HepG2 (cell line): Measurements from ENCODE around the gene PLEKHG2. TPM values are rescaled to one million over a fixed set of nuclear protein-coding genes. Genes with fewer than 3 reads are reported as not detected.
A peak's percentile ranks its signal among the peaks of the same experiment; 100 is the strongest.

Source experiments
- ATRX ChIP-seq: sonication (generic); formaldehyde crosslinking; IDR thresholded peaks from 2 replicates; pipeline ENCODE4 v1.4.0; 2020; ENCODE audit warnings: missing genetic modification reagents, borderline replicate concordance
- BRCA1 ChIP-seq: sonication (generic); formaldehyde crosslinking; IDR thresholded peaks from 2 replicates; pipeline ENCODE4 v1.4.0; 2020; ENCODE audit warnings: missing genetic modification reagents
- ELF3 ChIP-seq: IDR thresholded peaks from 2 replicates; pipeline ENCODE4 v1.6.1; 2016; ENCODE audit warnings: missing genetic modification reagents, missing compliant biosample characterization
- ESRRA ChIP-seq: sonication (generic); formaldehyde crosslinking; IDR thresholded peaks from 2 replicates; pipeline ENCODE4 v1.5.1; 2020; ENCODE audit warnings: mild to moderate bottlenecking, low read depth, missing genetic modification reagents
- HDAC6 ChIP-seq: fragments of 200-600 bp; sonication (generic); IDR thresholded peaks from 2 replicates; pipeline ENCODE4 v1.7.0; 2017; ENCODE audit warnings: mild to moderate bottlenecking, antibody characterized with exemption, low read length, low read depth
- MEIS2 ChIP-seq: sonication (generic); formaldehyde crosslinking; IDR thresholded peaks from 2 replicates; pipeline ENCODE4 v1.9.0; 2021; ENCODE audit warnings: mild to moderate bottlenecking, missing genetic modification reagents
- RERE ChIP-seq: IDR thresholded peaks from 2 replicates; pipeline ENCODE4 v1.6.1; 2016; ENCODE audit warnings: low read depth, missing genetic modification reagents, missing compliant biosample characterization
- THAP11 ChIP-seq: IDR thresholded peaks from 2 replicates; pipeline ENCODE4 v1.6.1; 2016; ENCODE audit warnings: missing biosample characterization, missing genetic modification reagents
- U2AF1 ChIP-seq: fragments of 200-400 bp; formaldehyde crosslinking; optimal IDR thresholded peaks from 2 replicates; pipeline ENCODE3; 2017; ENCODE audit warnings: mild to moderate bottlenecking, low read depth, low read length
- ZBTB7B ChIP-seq: sonication (generic); formaldehyde crosslinking; IDR thresholded peaks from 2 replicates; pipeline ENCODE4 v1.4.0; 2020; ENCODE audit warnings: missing genetic modification reagents
- ZNF605 ChIP-seq: sonication (generic); formaldehyde crosslinking; IDR thresholded peaks from 2 replicates; pipeline ENCODE4 v1.8.0; 2022; ENCODE audit warnings: mild to moderate bottlenecking, missing genetic modification reagents
- ZNF646 ChIP-seq: sonication (generic); formaldehyde crosslinking; IDR thresholded peaks from 2 replicates; pipeline ENCODE4 v1.9.0; 2021; ENCODE audit warnings: mild to moderate bottlenecking, missing genetic modification reagents
- polyA plus RNA-seq, 8 experiments: library from polyadenylated mRNA; depleted of rRNA in 3 of 8; stranded (reverse) in 7 of 8; unstranded in 1 of 8; fragments of >200 nt; fragmentation: Illumina TruSeq in 4 of 8; extraction: Trizol in 4 of 8; gene quantifications; 2 replicates each; pipeline versions ENCODE4 v1.2.1 to v1.2.3, GENCODE V29; 2011 to 2016; ENCODE audit warnings: low read depth in 4 of 8, missing spikeins in 1 of 8, mixed read lengths in 1 of 8; ENCODE audit not compliant: insufficient read depth in 1 of 8
- total RNA-seq, 5 experiments: library from RNA; depleted of rRNA; stranded (reverse); fragments of >200 nt; fragmentation: Illumina TruSeq; extraction: Trizol; gene quantifications; 2 replicates each; pipeline ENCODE4 v1.2.3, GENCODE V29; 2016; ENCODE audit warnings: low read depth in 1 of 5
- TF ChIP-seq, protein P1 (sequence below): fragments of 450-650 bp; IDR thresholded peaks from 2 replicates; pipeline ENCODE4 v1.6.1; 2016
- TF ChIP-seq, protein P2 (sequence below): sonication (generic); formaldehyde crosslinking; IDR thresholded peaks from 2 replicates; pipeline ENCODE4 v1.8.0; 2022; ENCODE audit warnings: mild to moderate bottlenecking, missing genetic modification reagents, moderate library complexity

Gene PLEKHG2
- total and polyA plus RNA-seq, 2 of the 13 experiments (the other 11 are each of a cell fraction or from before 2014, with no cell fraction given): 3.6 to 6.8 TPM

DNA sequence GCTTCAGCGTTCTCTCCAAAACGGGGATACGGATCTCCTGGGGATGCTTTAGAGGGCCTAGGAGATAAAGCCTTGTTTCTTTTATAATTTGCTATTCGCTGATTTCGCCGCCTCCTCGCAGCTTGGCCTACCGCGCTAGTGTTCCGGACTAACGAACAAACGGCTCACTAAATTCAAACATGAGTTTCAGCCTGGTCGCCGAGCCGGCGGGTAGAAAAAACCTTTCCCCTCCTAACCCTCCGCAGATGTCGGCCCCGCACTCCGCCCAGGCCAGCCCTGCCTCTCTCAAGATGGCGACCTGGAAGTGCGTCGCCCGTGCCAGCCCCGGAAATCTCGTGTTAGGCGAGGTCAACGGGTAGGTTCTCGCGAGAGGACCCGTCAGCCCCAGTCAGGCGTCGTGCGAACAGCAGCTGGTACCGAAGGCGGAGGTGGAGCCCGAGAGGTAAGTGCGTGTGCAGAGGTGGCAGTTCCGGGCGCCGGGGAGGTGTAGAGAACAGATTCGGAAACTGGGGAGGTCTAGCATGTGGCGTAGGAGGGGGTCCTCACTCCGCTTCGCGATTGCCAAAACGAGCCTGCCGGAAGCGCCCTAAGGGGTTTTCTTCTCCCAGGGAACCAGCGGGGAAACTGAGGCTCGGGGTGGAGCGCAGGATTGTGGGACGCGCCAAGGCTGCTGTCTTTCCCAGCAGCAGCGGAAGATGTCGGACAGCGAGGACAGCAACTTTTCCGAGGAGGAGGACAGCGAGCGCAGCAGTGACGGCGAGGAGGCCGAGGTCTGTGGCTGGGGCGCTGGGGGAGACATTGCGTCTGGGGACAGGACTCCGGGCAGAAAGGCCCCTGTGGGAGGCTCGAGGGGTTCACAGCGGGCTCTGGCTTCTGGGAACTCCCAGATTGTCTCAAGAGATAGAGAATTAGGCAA lies 33.0 kb downstream of the PLEKHG2 start, which contains the start of gene SUPT5H (continued):
- TF ChIP-seq HDAC6 (no peak), ESRRA (peak; percentile 48; the same call in 1 of the 2 replicates), RERE (no peak), ZNF605 (no peak; the same call in 1 of the 2 replicates), ZBTB7B (CRISPR knock-in tag) (peak; percentile 33; the same call in 1 of the 2 replicates), MEIS2 (peak; percentile 34), U2AF1 (no peak), THAP11 (CRISPR knock-in tag) (peak; percentile 95), ZNF646 (CRISPR knock-in tag) (no peak), BRCA1 (CRISPR knock-in tag) (no peak; the same call in 1 of the 2 replicates), ELF3 (peak; percentile 81), ATRX (CRISPR knock-in tag) (no peak)
- TF ChIP-seq, protein P1, sequence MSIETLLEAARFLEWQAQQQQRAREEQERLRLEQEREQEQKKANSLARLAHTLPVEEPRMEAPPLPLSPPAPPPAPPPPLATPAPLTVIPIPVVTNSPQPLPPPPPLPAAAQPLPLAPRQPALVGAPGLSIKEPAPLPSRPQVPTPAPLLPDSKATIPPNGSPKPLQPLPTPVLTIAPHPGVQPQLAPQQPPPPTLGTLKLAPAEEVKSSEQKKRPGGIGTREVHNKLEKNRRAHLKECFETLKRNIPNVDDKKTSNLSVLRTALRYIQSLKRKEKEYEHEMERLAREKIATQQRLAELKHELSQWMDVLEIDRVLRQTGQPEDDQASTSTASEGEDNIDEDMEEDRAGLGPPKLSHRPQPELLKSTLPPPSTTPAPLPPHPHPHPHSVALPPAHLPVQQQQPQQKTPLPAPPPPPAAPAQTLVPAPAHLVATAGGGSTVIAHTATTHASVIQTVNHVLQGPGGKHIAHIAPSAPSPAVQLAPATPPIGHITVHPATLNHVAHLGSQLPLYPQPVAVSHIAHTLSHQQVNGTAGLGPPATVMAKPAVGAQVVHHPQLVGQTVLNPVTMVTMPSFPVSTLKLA: peak; percentile 62
- TF ChIP-seq, protein P2, sequence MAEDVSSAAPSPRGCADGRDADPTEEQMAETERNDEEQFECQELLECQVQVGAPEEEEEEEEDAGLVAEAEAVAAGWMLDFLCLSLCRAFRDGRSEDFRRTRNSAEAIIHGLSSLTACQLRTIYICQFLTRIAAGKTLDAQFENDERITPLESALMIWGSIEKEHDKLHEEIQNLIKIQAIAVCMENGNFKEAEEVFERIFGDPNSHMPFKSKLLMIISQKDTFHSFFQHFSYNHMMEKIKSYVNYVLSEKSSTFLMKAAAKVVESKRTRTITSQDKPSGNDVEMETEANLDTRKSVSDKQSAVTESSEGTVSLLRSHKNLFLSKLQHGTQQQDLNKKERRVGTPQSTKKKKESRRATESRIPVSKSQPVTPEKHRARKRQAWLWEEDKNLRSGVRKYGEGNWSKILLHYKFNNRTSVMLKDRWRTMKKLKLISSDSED: no peak
